HG03439 (cell line): ENCODE results near the gene ADAM33.

Experiments used
- ATAC-seq: cut with Tn5 transposase; IDR thresholded peaks from one replicate; pipeline ENCODE4 v1.9.1; 2021; ENCODE audit warnings: mild to moderate bottlenecking, moderate library complexity; ENCODE audit not compliant: unreplicated experiment

ADAM33 gene

DNA sequence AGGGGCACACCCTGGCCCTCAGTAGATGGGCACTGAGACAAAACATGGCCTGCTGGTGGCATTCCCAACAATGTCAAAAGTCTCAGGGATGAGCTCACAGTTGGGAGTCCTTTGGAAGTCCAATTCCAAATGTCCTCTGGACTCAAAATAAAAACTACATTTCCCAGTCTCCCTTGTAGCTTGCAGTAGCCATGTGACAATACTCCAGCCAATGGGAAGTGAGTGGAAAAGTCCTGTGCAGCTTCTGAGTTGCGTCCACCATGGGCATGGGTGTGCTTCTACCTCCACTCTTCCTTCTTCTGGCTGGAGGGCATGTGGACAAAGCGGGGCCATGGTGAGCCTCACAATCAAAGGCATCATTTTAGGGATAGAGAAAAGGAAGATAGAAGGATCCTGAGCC lies 5.8 kb upstream of the ADAM33 start:
- no peak for ATAC-seq

DNA sequence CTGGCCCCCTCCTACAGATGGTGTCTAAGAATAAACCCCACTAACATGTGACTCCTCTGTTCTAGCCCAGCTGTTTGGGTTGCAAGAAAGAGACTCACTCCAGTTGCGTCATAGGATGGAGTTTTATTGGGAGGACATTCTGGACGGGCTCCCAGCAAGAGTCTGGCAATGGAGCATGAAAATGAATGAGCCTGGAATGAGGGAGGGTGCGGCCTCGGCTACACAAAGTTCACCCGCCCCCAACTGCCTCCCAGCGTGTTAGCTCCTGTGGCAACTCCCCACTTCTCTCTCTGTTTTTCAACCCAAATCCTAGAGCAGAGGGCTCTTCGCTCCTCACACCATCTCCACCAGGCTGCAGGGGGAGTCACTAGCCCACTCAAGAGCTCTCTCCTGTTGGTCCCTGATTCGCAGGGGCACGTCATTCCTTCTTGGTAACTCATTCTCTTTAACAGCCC lies 5.1 kb upstream of the ADAM33 start:
- ATAC-seq, result no peak

DNA sequence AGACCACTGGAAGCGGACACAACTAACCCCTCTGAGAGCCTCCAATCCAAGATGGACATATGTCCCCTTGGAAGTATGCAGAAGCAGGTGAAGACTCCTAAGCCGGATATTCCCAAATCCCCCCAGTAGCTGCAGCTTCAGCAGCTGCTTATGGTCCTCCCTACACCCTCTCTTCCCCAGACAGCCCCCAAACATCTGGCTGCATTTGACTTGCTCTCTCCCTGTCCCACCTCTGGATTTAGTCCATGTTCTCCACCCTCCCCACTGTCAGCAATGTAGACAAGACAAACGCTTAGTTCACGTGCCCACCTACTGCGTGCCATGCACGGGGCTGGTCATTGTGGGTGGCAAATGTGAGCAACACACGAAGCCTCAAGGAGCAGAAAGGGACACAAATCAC lies 4.6 kb upstream of the ADAM33 start:
- ATAC-seq, result no peak

DNA sequence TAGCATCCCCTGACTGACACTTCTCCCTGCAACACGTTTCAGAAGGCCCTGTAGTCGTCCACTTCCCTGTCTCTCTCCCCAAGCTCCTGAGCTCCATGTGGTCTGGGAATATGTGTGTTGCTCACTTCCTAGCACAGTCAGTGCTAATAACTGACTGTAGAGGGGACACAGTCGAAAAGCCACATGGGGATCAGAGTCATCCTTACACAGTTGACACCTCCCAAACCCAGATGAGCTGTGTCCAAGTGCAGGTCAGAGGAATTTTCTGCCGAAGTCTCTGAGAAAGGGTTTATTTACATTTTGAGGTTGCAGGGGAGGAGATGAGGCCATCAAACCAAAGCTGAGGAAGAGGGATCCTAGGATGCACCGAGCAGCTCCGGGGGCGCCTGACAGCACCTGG lies 3.5 kb upstream of the ADAM33 start:
- no peak for ATAC-seq

DNA sequence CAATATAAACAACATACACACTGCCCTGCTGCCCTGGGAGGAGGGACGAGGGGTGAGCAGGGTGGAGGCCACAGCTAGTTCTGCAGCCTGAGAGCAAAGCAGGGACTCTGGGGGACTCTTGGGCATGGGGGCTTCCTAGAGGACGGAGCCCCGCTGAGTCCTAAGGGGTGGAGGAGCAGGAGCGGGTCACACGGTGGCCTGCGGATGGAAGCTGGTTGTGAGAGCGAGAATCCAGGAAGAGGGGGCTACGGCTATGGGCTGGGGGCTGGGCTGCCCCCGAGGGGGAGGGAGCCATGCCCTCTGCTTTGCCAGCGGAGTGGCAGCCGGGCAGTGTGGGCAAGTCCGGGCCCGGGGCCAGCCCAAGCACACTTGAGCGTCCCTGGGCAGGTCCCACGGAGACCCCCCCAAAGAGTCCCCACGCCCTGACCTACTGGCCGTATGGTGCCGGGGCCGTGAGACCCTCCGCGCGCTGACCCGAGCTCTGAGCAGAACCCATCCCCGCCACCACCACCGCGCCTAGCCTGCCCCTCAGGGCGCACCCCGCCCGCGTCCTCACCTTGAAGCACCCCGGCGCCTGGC lies 369 bp downstream of the ADAM33 start:
- no peak for ATAC-seq

DNA sequence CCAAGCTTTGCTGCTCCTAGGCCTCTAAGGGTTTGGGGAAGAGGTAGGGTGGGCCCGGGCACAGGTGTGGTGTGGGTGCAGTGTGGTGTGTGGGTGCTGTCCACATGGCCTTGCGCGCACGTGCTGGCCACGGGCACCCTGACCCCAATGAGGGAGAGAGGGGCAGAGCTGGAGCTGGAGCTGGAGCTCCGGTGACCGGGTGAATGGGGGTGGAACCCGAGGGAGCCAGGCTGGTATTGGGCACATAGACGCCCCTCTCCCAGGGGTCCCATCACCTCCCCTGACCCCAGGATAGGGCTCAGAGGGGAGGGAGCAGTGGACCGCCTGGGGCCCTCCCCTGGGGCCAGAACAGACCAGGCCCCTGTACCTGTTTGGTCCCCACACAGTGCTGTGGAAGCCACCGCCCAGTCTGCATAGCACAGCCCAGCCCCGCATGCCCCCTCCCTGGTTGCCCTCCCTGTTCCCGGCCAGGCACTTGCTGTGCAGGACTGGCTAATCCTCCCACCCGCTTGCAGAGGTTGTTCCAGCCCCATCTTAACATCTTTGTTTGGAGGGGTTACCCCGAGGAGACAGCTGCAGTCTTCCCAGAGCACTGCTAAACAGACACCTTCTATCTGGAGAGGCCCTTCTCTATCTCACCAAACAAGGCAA lies 984 bp downstream of the ADAM33 start:
- ATAC-seq, result no peak

DNA sequence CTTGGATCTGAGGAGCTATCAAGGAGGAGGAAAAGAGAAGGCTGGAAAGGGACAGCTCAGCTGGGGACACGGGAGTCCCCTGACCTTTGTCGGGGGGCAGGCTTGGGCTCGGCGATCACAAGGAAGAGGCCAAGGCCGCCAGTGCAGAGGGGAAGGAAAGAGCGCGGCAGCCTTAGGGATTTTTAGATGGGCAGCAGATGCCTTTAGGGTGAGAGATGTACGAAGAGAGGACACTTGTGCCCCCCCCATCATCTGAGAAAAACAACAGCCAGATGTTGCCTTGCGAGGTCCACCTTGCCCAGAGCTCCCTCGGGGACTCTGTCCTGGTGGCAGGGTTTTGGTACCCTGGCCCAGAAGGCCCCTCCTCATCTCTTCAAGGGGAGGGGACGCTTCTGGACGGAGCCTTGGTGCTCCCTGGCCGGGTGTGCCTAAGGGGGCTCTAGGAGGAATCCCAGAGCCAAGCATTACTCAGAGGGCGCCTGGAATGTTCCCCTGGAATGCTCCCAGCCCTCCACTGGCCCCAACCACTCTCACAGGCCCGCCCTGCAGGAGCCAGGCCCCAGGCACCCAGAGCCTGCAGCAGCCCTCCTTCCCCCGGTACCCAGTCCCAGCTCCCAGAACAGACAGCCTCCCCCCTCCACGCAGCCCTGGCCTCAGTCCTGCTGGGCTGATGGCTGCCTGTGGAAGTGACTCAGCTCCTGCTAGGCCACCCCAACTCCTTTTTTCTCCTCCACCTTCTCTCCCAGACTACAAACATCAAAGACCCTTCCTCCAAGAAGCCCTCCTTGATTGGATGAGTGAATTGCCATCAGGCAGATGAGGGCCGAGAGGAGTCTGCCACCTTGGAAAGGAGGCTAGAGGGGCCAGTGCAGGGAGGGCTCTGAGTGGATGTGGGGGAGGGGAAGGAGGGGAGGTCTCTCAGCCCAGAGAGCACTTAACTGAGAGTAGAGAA lies 1.8 kb downstream of the ADAM33 start:
- no peak for ATAC-seq

DNA sequence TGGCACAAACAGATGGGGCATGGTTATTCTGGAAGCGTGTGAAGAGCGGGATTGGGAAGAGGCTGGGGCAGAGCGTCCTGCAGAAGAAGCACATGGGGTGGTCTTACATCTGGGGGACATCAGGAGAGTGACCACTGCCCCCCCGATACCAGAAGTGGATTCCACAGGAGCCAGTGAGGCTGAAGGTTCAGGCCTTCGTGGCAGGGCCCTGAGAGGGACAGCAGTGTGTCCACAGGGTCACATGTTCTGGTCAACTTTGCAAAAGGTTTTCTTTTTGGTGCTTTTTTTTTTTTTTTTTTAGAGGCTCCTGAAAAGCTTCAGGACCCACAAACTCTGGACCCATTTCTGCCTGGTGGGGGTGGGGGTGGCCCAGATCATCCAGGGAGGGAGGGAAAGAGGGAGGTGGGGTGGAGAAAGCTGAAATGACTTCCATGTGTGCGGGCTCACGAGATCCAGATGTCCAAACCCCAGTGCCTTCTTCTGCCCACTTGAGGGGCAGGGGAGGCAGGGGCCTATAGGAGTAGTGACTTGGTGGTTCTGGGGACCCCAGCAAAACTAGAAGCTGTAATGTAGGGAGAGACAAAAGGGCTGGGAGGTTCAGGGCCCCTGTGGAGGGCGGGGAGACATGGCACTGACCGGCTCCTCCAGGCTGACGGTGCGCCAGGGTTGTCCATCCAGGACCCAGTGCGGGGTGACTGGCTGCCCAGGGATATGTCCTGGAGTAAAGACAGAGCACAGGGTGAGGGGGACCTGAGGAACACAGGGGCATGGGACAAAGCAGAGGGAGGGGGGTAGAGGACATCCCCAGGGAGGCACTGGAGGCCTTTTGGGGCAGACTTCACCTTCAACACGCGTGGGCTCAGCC lies 2.7 kb downstream of the ADAM33 start:
- ATAC-seq, result no peak

DNA sequence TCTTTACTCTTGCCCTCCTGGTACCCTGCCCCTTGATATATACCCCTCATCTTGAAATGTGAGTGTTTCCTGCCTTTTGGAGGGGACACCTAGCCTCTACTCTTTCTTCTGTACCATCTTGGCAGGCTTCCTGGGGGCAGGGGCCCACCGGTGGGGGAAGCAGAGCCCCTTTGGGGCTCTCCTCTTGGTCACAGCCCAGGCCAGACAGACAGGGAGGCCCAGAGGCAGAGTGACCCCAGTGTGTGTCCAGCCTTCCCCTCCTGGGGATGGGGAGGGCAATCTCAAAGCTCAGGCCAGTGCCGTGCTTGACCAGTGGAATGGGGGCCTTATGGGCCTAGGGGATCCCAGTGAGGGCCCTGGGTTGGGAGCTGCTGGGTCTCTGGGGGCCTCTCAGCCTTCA lies 3.6 kb downstream of the ADAM33 start:
- ATAC-seq, result no peak

DNA sequence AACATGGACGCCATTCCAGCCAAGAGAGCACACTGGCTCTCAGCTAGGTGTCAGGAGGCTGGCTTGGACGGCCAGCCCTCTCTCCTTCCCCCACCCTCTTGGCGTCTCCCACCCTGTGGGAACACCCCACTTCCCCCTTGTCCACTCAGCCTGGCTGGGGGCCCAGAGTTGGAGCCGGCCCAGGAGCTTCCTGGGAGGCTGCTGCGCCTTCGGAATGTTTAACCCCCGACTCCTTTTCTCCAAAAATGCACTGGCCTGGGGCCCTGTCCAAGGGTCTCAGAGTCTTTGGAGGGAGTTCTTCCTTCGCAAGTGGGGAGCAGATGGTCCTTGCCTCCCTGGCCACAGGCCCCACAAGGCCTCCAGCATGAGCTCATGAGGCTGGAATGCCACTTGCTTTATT lies 4.1 kb downstream of the ADAM33 start:
- no peak for ATAC-seq

DNA sequence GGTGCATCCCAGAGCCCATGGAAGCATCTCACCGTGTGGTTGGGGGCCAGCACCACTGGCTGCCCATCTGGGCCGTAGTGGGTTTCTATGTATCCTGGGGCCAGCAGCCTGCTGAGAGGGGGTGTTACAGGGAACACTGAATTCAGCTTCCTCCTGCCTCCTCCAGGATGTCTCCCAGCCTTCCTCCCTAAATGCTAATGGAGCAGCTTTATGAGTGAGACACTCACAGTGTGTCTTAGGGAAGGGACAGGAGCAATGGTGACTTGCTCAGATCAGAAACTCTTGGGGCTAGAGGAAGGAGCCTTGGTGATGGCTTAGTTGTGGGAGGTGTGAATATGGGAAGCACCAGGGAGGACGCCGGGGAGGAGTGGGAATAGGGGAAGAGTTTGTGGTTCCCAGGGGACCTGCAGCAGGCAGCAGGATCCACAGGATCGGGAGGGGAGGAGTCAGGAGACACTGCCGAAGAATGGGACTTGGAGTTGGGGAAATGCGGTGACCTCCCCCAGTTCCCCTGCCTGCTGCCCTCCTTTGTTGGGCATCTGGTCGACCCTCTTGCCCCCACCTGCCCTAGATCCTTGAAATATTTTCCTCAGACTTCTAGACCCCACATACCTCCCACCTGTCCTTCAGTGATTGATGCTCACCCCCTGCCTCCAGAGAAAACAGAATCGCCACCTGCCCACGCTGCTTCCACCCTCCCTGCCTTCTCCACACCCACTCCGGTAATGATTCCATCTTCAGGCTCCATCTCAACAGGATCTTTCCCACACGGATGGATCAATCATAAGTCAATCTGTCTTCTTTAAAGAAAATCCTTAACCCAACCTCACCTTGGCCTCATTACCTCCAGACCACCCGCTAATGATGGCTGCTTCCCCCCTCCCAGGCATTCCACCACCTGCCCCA lies 6.6 kb downstream of the ADAM33 start:
- ATAC-seq, result no peak

DNA sequence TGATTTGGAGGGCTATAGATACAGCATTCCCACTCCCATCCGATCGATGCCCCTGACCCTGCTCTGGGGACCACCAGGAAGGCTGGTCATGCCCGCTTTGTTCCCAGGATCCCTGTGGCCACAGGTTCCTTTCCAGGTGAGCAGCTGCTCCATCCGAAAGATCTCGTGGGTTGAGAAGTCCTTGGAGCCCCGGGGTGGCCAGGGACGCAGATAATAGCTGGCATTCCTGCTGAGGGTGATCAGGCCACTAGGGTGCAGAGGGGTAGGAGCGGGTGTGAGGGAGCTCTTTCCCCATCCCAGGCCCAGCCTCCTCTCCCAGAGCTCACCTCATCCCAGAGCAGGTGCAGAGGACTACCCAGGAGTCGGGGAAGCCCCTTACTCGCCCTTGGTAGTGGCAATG lies 7.4 kb downstream of the ADAM33 start:
- ATAC-seq, result no peak

DNA sequence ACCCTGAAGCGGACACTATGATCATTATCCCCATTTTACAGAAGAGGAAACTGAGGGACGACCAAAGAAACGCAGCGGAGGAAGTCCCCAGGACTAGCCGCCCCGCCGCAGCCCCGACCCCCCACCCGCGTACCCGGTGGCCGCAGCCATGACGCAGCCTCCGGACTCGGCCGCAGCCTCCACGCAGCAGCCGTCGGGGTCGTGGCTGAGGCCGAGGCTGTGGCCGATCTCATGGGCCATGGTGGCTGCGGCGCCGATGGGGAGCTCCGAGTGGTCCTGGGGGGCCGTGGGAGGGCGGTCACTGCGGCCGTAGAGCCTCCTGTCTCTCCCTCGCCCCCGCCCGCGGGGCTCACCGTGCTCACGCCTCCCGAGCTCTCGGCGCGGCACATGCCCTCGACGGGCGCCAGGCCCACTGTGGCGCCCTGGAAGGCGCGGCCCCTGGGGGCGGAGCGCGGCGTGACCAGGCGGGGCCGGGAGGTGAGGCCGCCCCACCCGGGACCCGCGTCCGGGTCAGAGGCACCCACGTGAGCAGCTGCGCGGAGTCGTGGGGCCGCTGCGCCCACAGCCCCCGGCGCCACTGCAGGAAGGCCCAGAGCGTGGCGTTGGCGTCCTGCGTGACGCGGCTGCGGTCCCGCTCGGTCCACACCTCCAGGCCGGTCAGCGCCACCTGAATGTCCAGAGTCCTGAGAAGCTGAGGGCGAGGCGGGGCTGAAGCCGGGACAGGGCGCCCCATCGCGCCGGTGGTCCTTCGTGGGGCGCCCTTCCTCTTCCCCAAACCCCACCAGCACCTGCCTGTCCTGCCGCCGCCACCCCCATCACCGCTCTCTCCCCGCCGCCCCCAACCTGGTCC lies 8.4 kb downstream of the ADAM33 start:
- no peak for ATAC-seq

DNA sequence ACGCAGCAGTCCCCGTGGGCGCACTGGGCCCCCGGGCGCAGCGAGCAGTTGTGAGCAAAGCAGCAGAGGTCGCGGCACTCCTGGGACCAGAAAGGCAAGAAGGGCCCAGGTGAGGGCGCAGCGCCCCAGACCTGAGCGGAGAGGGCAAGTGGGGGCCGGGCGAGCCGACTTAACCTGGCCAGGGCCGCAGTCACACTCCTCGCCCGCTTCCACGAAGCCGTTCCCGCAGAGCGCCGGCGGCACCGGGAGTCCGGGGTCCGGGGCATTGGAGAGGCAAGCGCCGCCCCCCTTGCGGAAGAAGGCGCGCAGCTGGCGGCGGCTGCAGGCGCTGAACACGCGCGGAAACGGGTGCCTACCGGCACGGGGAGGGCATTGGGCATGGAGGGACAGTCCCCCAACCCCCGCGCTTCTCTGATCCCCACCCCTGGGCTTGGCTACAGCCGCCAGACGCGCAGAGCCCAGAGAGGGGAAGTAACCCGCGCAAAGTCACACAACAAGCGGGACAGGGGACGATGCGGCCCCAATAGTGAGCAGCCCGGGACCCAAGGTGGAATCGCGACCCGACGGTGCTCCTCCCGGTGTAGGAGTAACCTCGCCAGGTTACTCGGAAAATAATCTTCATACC lies 9.2 kb downstream of the ADAM33 start:
- ATAC-seq, result no peak

DNA sequence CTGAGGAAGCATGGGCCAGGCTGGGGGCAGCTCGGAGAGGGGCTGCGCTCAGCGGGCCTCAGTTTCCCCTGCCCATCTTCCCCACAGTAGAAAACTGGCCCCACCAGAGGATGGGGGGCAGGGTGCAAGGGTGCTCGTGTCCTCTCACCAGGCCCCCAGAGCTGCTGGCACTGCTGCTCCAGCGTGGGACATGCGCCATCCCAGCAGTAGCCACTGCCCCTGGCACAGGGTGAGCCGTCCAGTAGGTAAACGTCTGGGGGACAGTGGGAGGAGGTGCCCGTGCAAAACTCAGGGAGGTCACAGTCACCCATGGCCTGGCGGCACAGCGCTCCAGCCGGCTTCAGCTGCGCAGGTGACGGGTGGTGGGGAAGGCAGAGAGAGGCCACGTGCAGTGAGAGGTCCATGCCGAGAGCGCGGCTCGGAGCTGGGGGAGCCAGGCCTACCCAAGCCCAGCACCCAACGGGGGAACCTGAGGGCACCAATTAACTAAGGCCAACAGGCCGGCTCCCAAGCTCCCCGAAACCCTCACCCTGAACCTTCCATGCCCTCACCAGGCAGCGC lies 9.7 kb downstream of the ADAM33 start:
- ATAC-seq, result no peak

DNA sequence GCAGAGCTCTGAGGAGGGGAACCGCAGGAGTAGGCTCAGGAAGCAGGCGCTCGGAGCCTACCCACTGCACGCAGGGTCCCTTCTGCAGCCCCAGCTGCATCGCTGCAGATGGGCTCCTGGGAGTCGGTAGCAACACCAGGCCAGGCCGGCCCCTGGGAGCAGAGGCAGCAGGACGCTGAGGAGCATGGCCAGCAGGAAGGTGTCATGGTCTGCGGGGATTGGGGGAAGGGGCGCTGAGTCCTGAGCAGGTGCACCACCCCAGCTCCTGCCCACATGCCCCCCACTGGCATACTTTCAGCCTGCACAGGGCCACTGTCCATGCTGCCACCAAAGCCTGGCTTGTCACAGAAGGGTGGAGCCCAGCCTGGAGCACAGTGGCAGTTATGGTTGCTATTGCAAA lies 10.9 kb downstream of the ADAM33 start:
- no peak for ATAC-seq

DNA sequence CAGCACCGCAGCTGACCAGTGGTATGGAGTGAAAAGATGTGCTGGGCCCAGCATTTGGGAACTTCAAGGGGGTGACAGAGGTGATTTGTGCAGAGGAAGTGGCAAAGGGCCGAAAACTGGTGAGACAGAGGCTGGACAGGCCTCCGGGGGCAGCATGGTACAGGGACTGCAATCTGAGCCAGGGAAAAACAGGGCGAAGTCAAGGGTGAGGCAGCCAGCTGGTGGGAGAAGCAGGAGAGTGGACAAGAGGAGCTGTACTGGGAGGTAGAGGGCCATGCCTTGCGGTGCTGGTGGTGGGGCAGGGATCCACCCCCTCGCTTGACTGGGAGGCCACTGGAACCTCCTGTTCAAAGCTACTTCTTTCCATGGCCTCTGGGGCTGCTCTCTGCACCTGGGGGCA lies 11.3 kb downstream of the ADAM33 start:
- no peak for ATAC-seq

DNA sequence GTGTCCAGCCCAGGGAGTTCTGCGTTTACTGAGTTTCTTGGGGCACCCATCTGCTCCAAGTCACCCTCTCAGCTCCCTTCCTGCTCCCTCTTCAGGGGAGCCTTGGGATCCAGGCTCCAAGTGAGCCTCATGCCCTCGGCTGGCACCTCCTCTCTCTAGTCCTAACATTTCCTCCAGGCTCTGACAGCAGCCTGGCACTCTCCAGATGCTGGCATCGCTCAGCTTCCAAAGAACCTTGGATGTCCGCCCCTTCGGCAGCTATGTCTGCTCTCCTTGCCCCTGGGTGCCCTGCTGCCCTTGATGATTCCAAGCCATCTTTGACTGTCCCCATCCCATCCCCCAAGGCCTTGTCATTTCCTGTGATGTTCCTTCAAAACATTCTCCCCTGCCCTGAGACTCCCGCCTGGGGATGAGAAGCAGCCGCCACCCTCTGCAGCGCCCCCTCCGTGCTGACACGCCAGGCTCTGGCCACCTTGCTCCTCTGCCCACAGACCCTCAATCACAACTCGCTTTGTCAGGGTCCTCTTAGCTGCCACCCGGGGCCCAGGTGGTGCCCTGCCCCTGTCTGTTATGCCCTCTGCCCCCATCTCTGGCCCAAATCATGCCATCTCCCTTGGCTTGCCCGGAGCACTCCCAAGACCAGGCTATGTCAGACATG lies 12.0 kb downstream of the ADAM33 start:
- no peak for ATAC-seq
